ENCODE results near the gene NACC2.
"Not testable (repeated sequence)": the region's sequence is repeated elsewhere in the genome, so short reads cannot be mapped to it uniquely, and the experiment has no call there.

NACC2 gene

GRCh38 chr9:136043441-136043991 lies 51.6 kb downstream of the NACC2 start:
- no peak for DNase-seq

- no peak for DNase-seq
Measured at GRCh38 chr9:136042541-136042940, 52.5 kb downstream of the NACC2 start.

- not testable (repeated sequence) for DNase-seq
Measured at GRCh38 chr9:136040848-136041247, 54.2 kb downstream of the NACC2 start.

- DNase-seq = no peak
Measured at GRCh38 chr9:136039488-136039887, 55.6 kb downstream of the NACC2 start.

GRCh38 chr9:136036848-136037247 lies 58.2 kb downstream of the NACC2 start:
- DNase-seq = no peak

- no peak for DNase-seq
Measured at GRCh38 chr9:136036050-136036449, 59.0 kb downstream of the NACC2 start.

GRCh38 chr9:136031741-136032730 lies 63.1 kb downstream of the NACC2 start:
- DNase-seq = no peak

- no peak for DNase-seq
Measured at GRCh38 chr9:136031094-136031493, 64.0 kb downstream of the NACC2 start.

GRCh38 chr9:136029556-136029955 lies 65.5 kb downstream of the NACC2 start:
- DNase-seq = no peak

GRCh38 chr9:136028760-136029470 lies 66.2 kb downstream of the NACC2 start:
- DNase-seq = no peak

GRCh38 chr9:136026943-136027289 lies 68.2 kb downstream of the NACC2 start:
- DNase-seq = not testable (repeated sequence)

GRCh38 chr9:136026266-136026942 lies 68.7 kb downstream of the NACC2 start:
- no peak for DNase-seq

- DNase-seq = no peak
Measured at GRCh38 chr9:136025481-136025880, 69.6 kb downstream of the NACC2 start.

- no peak for DNase-seq
Measured at GRCh38 chr9:136024696-136025316, 70.3 kb downstream of the NACC2 start.

GRCh38 chr9:136024286-136024685 lies 70.8 kb downstream of the NACC2 start:
- DNase-seq = no peak

- no peak for DNase-seq
Measured at GRCh38 chr9:136023410-136024225, 71.5 kb downstream of the NACC2 start.

- DNase-seq = no peak
Measured at GRCh38 chr9:136022731-136023409, 72.2 kb downstream of the NACC2 start.

GRCh38 chr9:136021872-136022681 lies 73.0 kb downstream of the NACC2 start:
- no peak for DNase-seq

GRCh38 chr9:136021171-136021871 lies 73.8 kb downstream of the NACC2 start:
- no peak for DNase-seq

- DNase-seq = no peak
Measured at GRCh38 chr9:136020671-136021070, 74.4 kb downstream of the NACC2 start.

All from CD4-positive, alpha-beta T cell treated with Interleukin-17A for 4 hours (primary cell).